HL-60 (cell line): ENCODE measurements around the gene MRTFA.
A peak's percentile ranks its signal among the peaks of the same experiment; 100 is the strongest.

Source experiments
- DNase-seq, 2 experiments: peaks; one replicate each; pipeline ENCODE4 v3.0.0-alpha.2; 2010 to 2020; ENCODE audit warnings: low read depth in 1 of 2, low spot score in 1 of 2
- H3K27ac ChIP-seq: fragments of 250-450 bp; sonication (Bioruptor Pico); replicated peaks from 2 replicates; pipeline ENCODE4 v1.5.1; 2020; ENCODE audit warnings: mild to moderate bottlenecking, moderate library complexity
- H3K27me3 ChIP-seq: fragments of 250-450 bp; sonication (Bioruptor Pico); 2 replicates; pipeline ENCODE4 v1.5.1; 2021; ENCODE audit warnings: mild to moderate bottlenecking, moderate library complexity; ENCODE audit not compliant: insufficient read depth, poor library complexity, severe bottlenecking
- H3K4me3 ChIP-seq: replicated peaks from 2 replicates; pipeline ENCODE4 v1.5.1; 2011; ENCODE audit warnings: mild to moderate bottlenecking, control low read depth, low read length; ENCODE audit not compliant: insufficient read depth
- CTCF ChIP-seq: IDR thresholded peaks from one replicate; pipeline ENCODE4 v1.5.1; 2011; ENCODE audit warnings: low read length, control low read depth, inconsistent platforms; ENCODE audit not compliant: insufficient read depth
- GABPA ChIP-seq: IDR thresholded peaks from 2 replicates; pipeline ENCODE4 v1.6.1; 2012; ENCODE audit warnings: low read depth
- POLR2AphosphoS5 ChIP-seq: IDR thresholded peaks from 2 replicates; pipeline ENCODE4 v1.6.1; 2012; ENCODE audit warnings: low read depth
- REST ChIP-seq: IDR thresholded peaks from 2 replicates; pipeline ENCODE4 v1.6.1; 2012; ENCODE audit warnings: low read depth; ENCODE audit not compliant: insufficient replicate concordance
- SPI1 ChIP-seq: IDR thresholded peaks from 2 replicates; pipeline ENCODE4 v1.6.1; 2012; ENCODE audit warnings: low read depth, mild to moderate bottlenecking, borderline replicate concordance

The MRTFA gene

GRCh38 chr22:40391417-40391816, 245.1 kb downstream of the MRTFA start:
- Histone ChIP-seq H3K27me3 (no peaks in the 10 kb centered on the region), H3K27ac (no peak overlapping the region), H3K4me3 (no peak overlapping the region)
- no peak for DNase-seq
- no peak for TF ChIP-seq CTCF
- TF ChIP-seq SPI1: no peak
- no peak for TF ChIP-seq POLR2AphosphoS5
- no peak for TF ChIP-seq REST
- TF ChIP-seq GABPA: no peak

- Histone ChIP-seq H3K27ac (no peak overlapping the region), H3K4me3 (no peak overlapping the region), H3K27me3 (no peaks in the 10 kb centered on the region)
- TF ChIP-seq POLR2AphosphoS5: no peak
- TF ChIP-seq CTCF: no peak
- no peak for TF ChIP-seq REST
- no peak for TF ChIP-seq SPI1
- no peak for TF ChIP-seq GABPA
- DNase-seq: no peak
Measured at GRCh38 chr22:40388231-40388630, 248.3 kb downstream of the MRTFA start.

GRCh38 chr22:40387746-40388145, 248.8 kb downstream of the MRTFA start:
- no peak for TF ChIP-seq GABPA
- TF ChIP-seq CTCF: no peak
- H3K27ac ChIP-seq: no peak overlapping the region
- no peak overlapping the region for H3K4me3 ChIP-seq
- no peak for DNase-seq
- no peaks in the 10 kb centered on the region for H3K27me3 ChIP-seq

GRCh38 chr22:40385036-40385782, 251.3 kb downstream of the MRTFA start:
- peak overlapping the region; percentile 5; the same call in 1 of the 2 replicates for H3K4me3 ChIP-seq
- TF ChIP-seq GABPA (no peak), POLR2AphosphoS5 (no peak), REST (no peak), SPI1 (peak; percentile 33; the same call in 1 of the 2 replicates), CTCF (no peak)

More at GRCh38 chr22:40385036-40385782, 251.3 kb downstream of the MRTFA start:
- Histone ChIP-seq H3K27ac (peak overlapping the region; percentile 55), H3K27me3 (no peaks in the 10 kb centered on the region)
- peak in 1 of 2 experiments; percentile 57 for DNase-seq
